ENCODE data around the gene TIMM50.

DNA sequence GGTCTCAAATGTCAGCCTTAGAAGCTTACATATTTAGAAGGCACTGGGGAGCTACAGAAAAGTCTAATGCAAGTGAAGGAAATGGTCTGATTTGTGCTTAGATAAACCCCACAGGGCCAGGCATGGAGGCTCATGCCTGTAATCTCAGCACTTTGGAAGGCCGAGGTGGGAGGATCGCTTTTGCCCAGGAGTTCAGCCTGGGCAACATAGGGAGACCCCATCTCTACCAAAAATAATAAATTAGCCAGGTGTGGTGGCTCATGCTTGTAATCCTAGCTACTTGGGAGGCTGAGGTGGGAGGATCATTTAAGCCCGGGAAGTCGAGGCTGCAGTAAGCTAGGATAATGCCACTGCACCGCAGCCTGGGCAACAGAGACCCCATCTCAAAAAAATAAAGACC, 15.4 kb downstream of the TIMM50 start:
- TF ChIP-seq, protein P1, sequence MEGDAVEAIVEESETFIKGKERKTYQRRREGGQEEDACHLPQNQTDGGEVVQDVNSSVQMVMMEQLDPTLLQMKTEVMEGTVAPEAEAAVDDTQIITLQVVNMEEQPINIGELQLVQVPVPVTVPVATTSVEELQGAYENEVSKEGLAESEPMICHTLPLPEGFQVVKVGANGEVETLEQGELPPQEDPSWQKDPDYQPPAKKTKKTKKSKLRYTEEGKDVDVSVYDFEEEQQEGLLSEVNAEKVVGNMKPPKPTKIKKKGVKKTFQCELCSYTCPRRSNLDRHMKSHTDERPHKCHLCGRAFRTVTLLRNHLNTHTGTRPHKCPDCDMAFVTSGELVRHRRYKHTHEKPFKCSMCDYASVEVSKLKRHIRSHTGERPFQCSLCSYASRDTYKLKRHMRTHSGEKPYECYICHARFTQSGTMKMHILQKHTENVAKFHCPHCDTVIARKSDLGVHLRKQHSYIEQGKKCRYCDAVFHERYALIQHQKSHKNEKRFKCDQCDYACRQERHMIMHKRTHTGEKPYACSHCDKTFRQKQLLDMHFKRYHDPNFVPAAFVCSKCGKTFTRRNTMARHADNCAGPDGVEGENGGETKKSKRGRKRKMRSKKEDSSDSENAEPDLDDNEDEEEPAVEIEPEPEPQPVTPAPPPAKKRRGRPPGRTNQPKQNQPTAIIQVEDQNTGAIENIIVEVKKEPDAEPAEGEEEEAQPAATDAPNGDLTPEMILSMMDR (conservative IDR thresholded peaks at IDR 0.05): no peak
- TF ChIP-seq EZH2 (IDR thresholded peaks at IDR 0.05; ENCODE audit: low read depth): no peak

Measured in PC-9 (cell line).